ENCODE measurements around the gene RPH3AL. TPM values are rescaled to one million over a fixed set of nuclear protein-coding genes. Genes with fewer than 3 reads are reported as not detected.
"Not testable (repeated sequence)": the region's sequence is repeated elsewhere in the genome, so short reads cannot be mapped to it uniquely, and the experiment has no call there.

Gene RPH3AL
- total and polyA plus RNA-seq, 4 experiments from 2014 or later = 1.7 to 5.9 (median 4.0) TPM

- CTCF ChIA-PET (ENCODE audit: partially characterized antibody); DNase-seq; H3K27ac ChIP-seq (ENCODE audit: low read depth, low read length); H3K4me3 ChIP-seq (ENCODE audit: low read length in 2 of 2); H3K36me3 ChIP-seq (ENCODE audit: insufficient read depth, low read length); H3K27ac Mint-ChIP-seq; intact Hi-C loops (cut with micrococcal nuclease); H3K4me3 Mint-ChIP-seq; H3K9me3 ChIP-seq (ENCODE audit: control insufficient read depth in 1 of 2, low read length in 2 of 2); H3K27me3 ChIP-seq (ENCODE audit: insufficient read depth, low read length); H3K9me3 Mint-ChIP-seq; H3K27me3 Mint-ChIP-seq: not testable (repeated sequence)
- POLR2A ChIA-PET (ENCODE audit: partially characterized antibody) = interaction anchor here (0.7 to 0.8 kb wide), 2 partner anchors 18 to 33 kb away, joined by 4 read pairs; no protein-coding TSS in a partner anchor
- peaks cover 11% of the 10 kb centered on the region for H3K4me1 ChIP-seq (ENCODE audit: insufficient read depth, low read length)
- Mint-ChIP-seq H3K36me3 (peaks cover 0 to 15% of the 10 kb centered on the region in 2 donors), H3K4me1 (peaks cover 9 to 34% (median 21%) of the 10 kb centered on the region in 4 donors)
Measured at GRCh38 chr17:367656-368055, 15.0 kb upstream of the RPH3AL start.

DNA sequence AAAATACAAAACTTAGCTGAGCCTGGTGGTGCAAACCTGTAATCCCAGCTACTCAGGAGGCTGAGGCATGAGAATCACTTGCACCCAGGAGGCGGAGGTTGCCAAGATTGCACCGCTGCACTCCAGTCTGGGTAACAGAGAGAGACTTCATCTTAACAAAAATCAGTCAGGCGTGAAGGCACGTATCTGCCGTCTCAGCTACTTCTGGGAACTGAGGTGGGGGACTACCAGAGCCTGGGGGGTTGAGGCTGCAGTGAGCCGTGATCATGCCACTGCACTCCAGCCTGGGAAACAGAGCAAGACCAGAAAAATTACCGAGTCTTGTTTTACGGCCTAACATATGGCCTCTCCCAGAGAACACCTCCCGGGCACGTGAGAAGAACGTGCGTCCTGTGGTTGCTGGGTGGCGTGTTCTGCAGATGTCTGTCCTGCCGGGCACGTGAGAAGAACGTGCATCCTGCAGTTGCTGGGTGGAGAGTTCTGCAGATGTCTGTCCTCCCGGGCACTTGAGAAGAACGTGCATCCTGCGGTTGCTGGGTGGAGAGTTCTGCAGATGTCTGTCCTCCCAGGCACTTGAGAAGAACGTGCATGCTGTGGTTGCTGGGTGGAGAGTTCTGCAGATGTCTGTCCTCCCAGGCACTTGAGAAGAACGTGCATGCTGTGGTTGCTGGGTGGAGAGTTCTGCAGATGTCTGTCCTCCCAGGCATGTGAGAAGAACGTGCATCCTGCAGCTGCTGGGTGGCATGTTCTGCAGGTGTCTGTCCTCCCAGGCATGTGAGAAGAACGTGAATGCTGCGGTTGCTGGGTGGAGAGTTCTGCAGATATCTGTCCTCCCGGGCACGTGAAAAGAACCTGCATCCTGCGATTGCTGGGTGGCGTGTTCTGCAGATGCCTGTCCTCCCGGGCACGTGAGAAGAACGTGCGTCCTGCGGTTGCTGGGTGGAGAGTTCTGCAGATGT lies 14.3 kb upstream of the RPH3AL start:
- not testable (repeated sequence) for H3K27ac ChIP-seq (ENCODE audit: low read depth, low read length)

DNA sequence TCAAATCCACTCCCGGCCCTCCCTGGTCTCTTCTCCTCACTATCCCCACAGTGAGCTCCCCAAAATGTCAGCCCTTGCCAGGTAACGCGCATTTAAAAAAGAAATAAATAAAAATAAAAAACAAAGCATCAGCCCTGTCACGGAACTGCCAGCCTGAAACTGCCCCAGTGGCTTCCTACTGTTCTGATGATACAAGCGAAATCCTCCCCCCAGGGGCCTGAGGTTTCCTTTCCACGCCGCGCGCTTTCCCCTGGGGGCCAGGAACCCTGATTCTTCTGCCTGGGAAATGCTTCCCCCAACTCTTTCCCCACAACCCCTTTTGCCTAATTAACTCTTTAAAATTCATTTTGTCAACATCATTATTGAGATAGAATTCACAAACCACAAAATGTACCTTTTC lies 12.2 kb upstream of the RPH3AL start:
- DNase-seq = no peak
- Mint-ChIP-seq H3K4me1 (peaks cover 9 to 34% (median 21%) of the 10 kb centered on the region in 4 donors), H3K27me3 (peaks cover 2% of the 10 kb centered on the region in 2 donors), H3K4me3 (no peak overlapping the region), H3K9me3 (peaks cover 0 to 4% (median 0%) of the 10 kb centered on the region in 8 donors), H3K36me3 (peaks cover 0 to 15% of the 10 kb centered on the region in 2 donors), H3K27ac (peak overlapping the region in 1 of 7 donors; percentile 30)
- ChIA-PET CTCF (ENCODE audit: partially characterized antibody) (no interaction called here), POLR2A (ENCODE audit: partially characterized antibody) (no interaction called here)
- Histone ChIP-seq H3K36me3 (ENCODE audit: insufficient read depth, low read length) (no peaks in the 10 kb centered on the region), H3K4me1 (ENCODE audit: insufficient read depth, low read length) (peaks cover 11% of the 10 kb centered on the region), H3K27me3 (ENCODE audit: insufficient read depth, low read length) (no peaks in the 10 kb centered on the region), H3K27ac (ENCODE audit: low read depth, low read length) (no peak overlapping the region), H3K9me3 (ENCODE audit: control insufficient read depth in 1 of 2, low read length in 2 of 2) (no peaks in the 10 kb centered on the region), H3K4me3 (ENCODE audit: low read length in 2 of 2) (no peak overlapping the region)
- intact Hi-C loops (cut with micrococcal nuclease) = no loop called here

More for the DNA sequence above, 14.3 kb upstream of the RPH3AL start:
- H3K27me3 ChIP-seq (ENCODE audit: insufficient read depth, low read length); H3K36me3 ChIP-seq (ENCODE audit: insufficient read depth, low read length); CTCF ChIA-PET (ENCODE audit: partially characterized antibody); H3K4me3 ChIP-seq (ENCODE audit: low read length in 2 of 2); H3K9me3 ChIP-seq (ENCODE audit: control insufficient read depth in 1 of 2, low read length in 2 of 2); H3K9me3 Mint-ChIP-seq; intact Hi-C loops (cut with micrococcal nuclease); H3K27me3 Mint-ChIP-seq: not testable (repeated sequence)
- H3K4me1 Mint-ChIP-seq = peaks cover 9 to 34% (median 21%) of the 10 kb centered on the region in 4 donors
- H3K27ac Mint-ChIP-seq = peak overlapping the region in 2 of 7 donors; percentile 75 to 79
- H3K4me1 ChIP-seq (ENCODE audit: insufficient read depth, low read length) = peaks cover 11% of the 10 kb centered on the region
- peak overlapping the region in 4 of 8 donors; percentile 10 to 64 (median 48) for H3K4me3 Mint-ChIP-seq
- DNase-seq = peak in 2 of 5 donors; percentile 7 to 13
- peaks cover 0 to 15% of the 10 kb centered on the region in 2 donors for H3K36me3 Mint-ChIP-seq
- POLR2A ChIA-PET (ENCODE audit: partially characterized antibody) = interaction anchor here (0.7 to 0.8 kb wide), 2 partner anchors 19 to 32 kb away, joined by 4 read pairs; no protein-coding TSS in a partner anchor

GRCh38 chr17:364308-364707 lies 11.7 kb upstream of the RPH3AL start:
- no peak for DNase-seq
- Histone ChIP-seq H3K4me1 (ENCODE audit: insufficient read depth, low read length) (peaks cover 11% of the 10 kb centered on the region), H3K36me3 (ENCODE audit: insufficient read depth, low read length) (no peaks in the 10 kb centered on the region), H3K4me3 (ENCODE audit: low read length in 2 of 2) (no peak overlapping the region), H3K27me3 (ENCODE audit: insufficient read depth, low read length) (no peaks in the 10 kb centered on the region), H3K27ac (ENCODE audit: low read depth, low read length) (no peak overlapping the region), H3K9me3 (ENCODE audit: control insufficient read depth in 1 of 2, low read length in 2 of 2) (no peaks in the 10 kb centered on the region)
- Mint-ChIP-seq H3K27me3 (peaks cover 2% of the 10 kb centered on the region in 2 donors), H3K9me3 (peaks cover 0 to 4% (median 0%) of the 10 kb centered on the region in 8 donors), H3K4me3 (no peak overlapping the region), H3K36me3 (peaks cover 0 to 10% of the 10 kb centered on the region in 2 donors), H3K4me1 (peaks cover 9 to 31% (median 21%) of the 10 kb centered on the region in 4 donors), H3K27ac (no peak overlapping the region)
- ChIA-PET POLR2A (ENCODE audit: partially characterized antibody) (no interaction called here), CTCF (ENCODE audit: partially characterized antibody) (no interaction called here)
- intact Hi-C loops (cut with micrococcal nuclease) = no loop called here

GRCh38 chr17:362721-363120 lies 10.1 kb upstream of the RPH3AL start:
- H3K9me3 Mint-ChIP-seq = peaks cover 0 to 1% (median 0%) of the 10 kb centered on the region in 8 donors
- no peak overlapping the region for H3K27ac Mint-ChIP-seq
- H3K36me3 Mint-ChIP-seq = no peaks in the 10 kb centered on the region
- peaks cover 2% of the 10 kb centered on the region in 2 donors for H3K27me3 Mint-ChIP-seq
- Histone ChIP-seq H3K9me3 (ENCODE audit: control insufficient read depth in 1 of 2, low read length in 2 of 2) (no peaks in the 10 kb centered on the region), H3K4me1 (ENCODE audit: insufficient read depth, low read length) (peaks cover 11% of the 10 kb centered on the region), H3K27ac (ENCODE audit: low read depth, low read length) (no peak overlapping the region), H3K4me3 (ENCODE audit: low read length in 2 of 2) (no peak overlapping the region), H3K27me3 (ENCODE audit: insufficient read depth, low read length) (no peaks in the 10 kb centered on the region), H3K36me3 (ENCODE audit: insufficient read depth, low read length) (no peaks in the 10 kb centered on the region)
- POLR2A ChIA-PET (ENCODE audit: partially characterized antibody) = no interaction called here
- H3K4me3 Mint-ChIP-seq = no peak overlapping the region
- CTCF ChIA-PET (ENCODE audit: partially characterized antibody) = no interaction called here
- intact Hi-C loops (cut with micrococcal nuclease) = no loop called here
- DNase-seq = no peak
- peaks cover 5 to 23% (median 16%) of the 10 kb centered on the region in 4 donors for H3K4me1 Mint-ChIP-seq

GRCh38 chr17:360092-360750 lies 7.6 kb upstream of the RPH3AL start:
- peaks cover 0 to 1% (median 0%) of the 10 kb centered on the region in 8 donors for H3K9me3 Mint-ChIP-seq
- POLR2A ChIA-PET (ENCODE audit: partially characterized antibody) = no interaction called here

DNA sequence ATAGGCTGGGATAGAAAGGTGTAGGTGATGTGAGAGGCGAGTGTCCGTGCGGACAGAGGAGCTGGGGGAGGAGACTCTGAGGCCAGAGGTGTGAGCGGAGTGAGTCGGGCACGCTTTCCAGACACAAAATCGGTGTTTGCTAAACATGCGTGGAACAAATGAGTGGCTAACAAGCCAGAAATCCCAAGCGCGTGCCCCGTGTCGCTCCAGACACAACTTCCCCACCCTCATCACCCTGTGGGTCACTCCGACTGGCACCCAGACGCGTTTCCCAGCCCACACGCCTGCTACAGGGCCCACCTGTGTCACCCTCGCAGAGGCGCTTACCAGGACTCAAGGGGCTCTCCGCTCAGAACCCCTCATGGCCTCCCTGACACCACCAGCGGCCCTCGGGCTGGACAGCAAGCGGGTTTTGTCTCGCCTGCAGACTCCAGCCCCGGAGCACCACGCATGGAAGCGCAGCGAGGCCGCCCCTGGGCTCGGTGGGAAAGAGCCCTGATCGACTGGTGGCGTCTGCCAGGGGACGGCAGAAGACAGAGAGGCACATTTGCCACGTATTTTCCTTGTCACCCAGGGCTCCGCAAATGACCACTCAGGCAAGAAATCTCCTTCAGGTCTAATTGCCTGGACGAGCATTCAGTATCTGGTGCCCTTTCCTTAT lies 6.0 kb upstream of the RPH3AL start:
- no peaks in the 10 kb centered on the region for H3K36me3 ChIP-seq (ENCODE audit: insufficient read depth, low read length)
- H3K4me3 Mint-ChIP-seq = no peak overlapping the region
- intact Hi-C loops (cut with micrococcal nuclease) = no loop called here
- no peak overlapping the region for H3K4me3 ChIP-seq (ENCODE audit: low read length in 2 of 2)
- no peaks in the 10 kb centered on the region for H3K4me1 ChIP-seq (ENCODE audit: insufficient read depth, low read length)
- no peak overlapping the region for H3K27ac ChIP-seq (ENCODE audit: low read depth, low read length)
- ChIA-PET CTCF (ENCODE audit: partially characterized antibody) (no interaction called here), POLR2A (ENCODE audit: partially characterized antibody) (no interaction called here)
- no peaks in the 10 kb centered on the region for H3K9me3 ChIP-seq (ENCODE audit: control insufficient read depth in 1 of 2, low read length in 2 of 2)
- no peaks in the 10 kb centered on the region for H3K9me3 Mint-ChIP-seq
- H3K27me3 Mint-ChIP-seq = no peaks in the 10 kb centered on the region
- peak overlapping the region in 2 of 7 donors; percentile 29 to 42 for H3K27ac Mint-ChIP-seq
- H3K4me1 Mint-ChIP-seq = peaks cover 0 to 8% (median 0%) of the 10 kb centered on the region in 4 donors
- DNase-seq = no peak
- H3K36me3 Mint-ChIP-seq = no peaks in the 10 kb centered on the region
- H3K27me3 ChIP-seq (ENCODE audit: insufficient read depth, low read length) = no peaks in the 10 kb centered on the region

More at GRCh38 chr17:360092-360750, 7.6 kb upstream of the RPH3AL start:
- Histone ChIP-seq H3K27ac (ENCODE audit: low read depth, low read length) (no peak overlapping the region), H3K36me3 (ENCODE audit: insufficient read depth, low read length) (no peaks in the 10 kb centered on the region), H3K27me3 (ENCODE audit: insufficient read depth, low read length) (no peaks in the 10 kb centered on the region), H3K9me3 (ENCODE audit: control insufficient read depth in 1 of 2, low read length in 2 of 2) (no peaks in the 10 kb centered on the region), H3K4me1 (ENCODE audit: insufficient read depth, low read length) (no peaks in the 10 kb centered on the region), H3K4me3 (ENCODE audit: low read length in 2 of 2) (no peak overlapping the region)
- intact Hi-C loops (cut with micrococcal nuclease) = no loop called here
- H3K4me3 Mint-ChIP-seq = no peak overlapping the region
- CTCF ChIA-PET (ENCODE audit: partially characterized antibody) = no interaction called here
- no peak for DNase-seq
- no peak overlapping the region for H3K27ac Mint-ChIP-seq
- no peaks in the 10 kb centered on the region for H3K36me3 Mint-ChIP-seq
- peaks cover 3 to 11% (median 7%) of the 10 kb centered on the region in 4 donors for H3K4me1 Mint-ChIP-seq
- H3K27me3 Mint-ChIP-seq = peaks cover 0 to 2% of the 10 kb centered on the region in 2 donors

Measured in CD4-positive, alpha-beta memory T cell (primary cell).